ENCODE results near the gene RSU1. TPM values are rescaled to one million over a fixed set of nuclear protein-coding genes. Genes with fewer than 3 reads are reported as not detected.

The RSU1 gene
- total RNA-seq, 2 experiments from 2014 or later: 69.5 to 72.7 TPM

- DNase-seq: no peak
- no peak for ATAC-seq (ENCODE audit: low read depth)
- Mint-ChIP-seq H3K4me3 (no peak overlapping the region), H3K4me1 (no peaks in the 10 kb centered on the region), H3K27ac (no peak overlapping the region), H3K27me3 (no peaks in the 10 kb centered on the region), H3K36me3 (peaks cover 73% of the 10 kb centered on the region), H3K9me3 (peaks cover 4% of the 10 kb centered on the region)
- POLR2A ChIA-PET: no interaction called here
Observed at GRCh38 chr10:16737420-16737819, 79.8 kb downstream of the RSU1 start.

- Mint-ChIP-seq H3K27ac (no peak overlapping the region), H3K36me3 (peaks cover 68% of the 10 kb centered on the region), H3K9me3 (peaks cover 4% of the 10 kb centered on the region), H3K27me3 (no peaks in the 10 kb centered on the region), H3K4me3 (no peak overlapping the region), H3K4me1 (peaks cover 3% of the 10 kb centered on the region)
- POLR2A ChIA-PET: no interaction called here
- ATAC-seq (ENCODE audit: low read depth) (no peak), DNase-seq (no peak)
Observed at GRCh38 chr10:16735671-16736070, 81.6 kb downstream of the RSU1 start.

DNA sequence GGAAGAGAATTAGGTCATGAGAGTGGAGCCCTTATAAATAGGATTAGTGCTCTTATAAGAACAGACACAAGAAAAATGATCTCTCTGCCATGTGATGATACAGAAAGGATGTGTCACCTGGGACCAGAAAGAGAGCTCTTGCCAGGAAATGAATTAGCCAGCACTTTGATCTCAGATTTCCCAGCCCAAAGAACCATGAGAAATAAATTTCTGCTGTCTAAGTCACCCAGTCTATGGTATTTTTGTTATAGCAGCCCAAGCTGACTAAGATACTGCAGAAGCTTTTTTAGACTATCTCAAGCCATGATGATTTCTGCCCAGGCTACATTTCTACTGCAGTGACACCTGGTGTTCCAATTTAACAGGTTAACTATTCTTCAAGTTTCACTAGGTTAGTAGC, 84.8 kb downstream of the RSU1 start:
- ATAC-seq (ENCODE audit: low read depth) (no peak), DNase-seq (no peak)
- Mint-ChIP-seq H3K9me3 (peaks cover 17% of the 10 kb centered on the region), H3K4me3 (no peak overlapping the region), H3K4me1 (peaks cover 16% of the 10 kb centered on the region), H3K27me3 (no peaks in the 10 kb centered on the region), H3K27ac (no peak overlapping the region), H3K36me3 (peaks cover 71% of the 10 kb centered on the region)
- POLR2A ChIA-PET: no interaction called here

GRCh38 chr10:16728266-16728665, 89.0 kb downstream of the RSU1 start:
- ATAC-seq (ENCODE audit: low read depth): no peak
- POLR2A ChIA-PET: no interaction called here
- Mint-ChIP-seq H3K4me1 (peaks cover 21% of the 10 kb centered on the region), H3K27me3 (no peaks in the 10 kb centered on the region), H3K9me3 (peaks cover 13% of the 10 kb centered on the region), H3K4me3 (no peak overlapping the region), H3K27ac (no peak overlapping the region), H3K36me3 (peaks cover 50% of the 10 kb centered on the region)
- DNase-seq: no peak

DNA sequence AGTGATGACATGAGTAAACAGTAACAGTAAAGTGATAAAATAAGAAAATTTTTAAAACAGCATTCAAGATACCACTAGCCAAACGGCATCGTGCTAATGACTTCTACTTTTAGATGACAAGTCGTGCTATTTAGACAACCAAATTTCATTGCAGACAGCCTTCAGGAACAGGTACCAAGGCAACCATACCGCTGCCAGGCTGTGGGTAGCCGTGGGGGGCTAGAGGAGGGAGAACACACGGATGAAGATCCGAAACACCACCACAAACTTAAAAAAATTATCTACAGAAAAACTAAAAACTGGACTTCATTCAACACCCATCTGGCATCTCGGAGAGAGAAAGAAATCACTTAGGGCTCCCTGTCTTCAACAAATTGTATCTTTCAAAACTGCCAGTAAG, 89.6 kb downstream of the RSU1 start:
- no peak for ATAC-seq (ENCODE audit: low read depth)
- Mint-ChIP-seq H3K27me3 (no peaks in the 10 kb centered on the region), H3K9me3 (peaks cover 13% of the 10 kb centered on the region), H3K4me3 (no peak overlapping the region), H3K4me1 (peaks cover 21% of the 10 kb centered on the region), H3K36me3 (peaks cover 50% of the 10 kb centered on the region), H3K27ac (no peak overlapping the region)
- no peak for DNase-seq
- POLR2A ChIA-PET: no interaction called here

DNA sequence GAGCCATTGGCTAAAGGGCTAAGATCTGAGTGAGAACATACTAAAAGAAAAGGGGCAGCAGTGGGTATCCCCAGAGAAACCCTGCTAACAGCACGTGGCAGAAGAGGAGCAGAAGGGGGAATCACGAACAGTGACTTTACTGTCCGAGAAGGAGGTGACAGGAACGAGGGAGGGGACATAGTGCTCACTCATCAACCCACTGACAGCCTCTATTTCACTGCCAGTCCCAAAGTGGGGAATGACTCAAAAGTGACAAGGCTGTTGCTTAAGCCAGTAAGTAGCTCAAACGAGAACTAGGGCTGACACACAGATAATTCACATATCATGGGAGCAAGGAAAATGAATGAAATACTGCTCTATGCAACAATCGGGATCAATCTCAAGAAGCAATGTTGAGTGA, 92.7 kb downstream of the RSU1 start:
- ATAC-seq (ENCODE audit: low read depth): no peak
- peaks cover 43% of the 10 kb centered on the region for H3K36me3 Mint-ChIP-seq
- POLR2A ChIA-PET: no interaction called here

GRCh38 chr10:16720812-16721211, 96.4 kb downstream of the RSU1 start:
- peaks cover 11% of the 10 kb centered on the region for H3K9me3 Mint-ChIP-seq
- DNase-seq: no peak
- POLR2A ChIA-PET: no interaction called here
- peaks cover 29% of the 10 kb centered on the region for H3K36me3 Mint-ChIP-seq
- no peaks in the 10 kb centered on the region for H3K27me3 Mint-ChIP-seq
- H3K4me3 Mint-ChIP-seq: no peak overlapping the region
- peaks cover 3% of the 10 kb centered on the region for H3K4me1 Mint-ChIP-seq
- H3K27ac Mint-ChIP-seq: no peak overlapping the region
- no peak for ATAC-seq (ENCODE audit: low read depth)

More for the DNA sequence above, 92.7 kb downstream of the RSU1 start:
- peaks cover 13% of the 10 kb centered on the region for H3K9me3 Mint-ChIP-seq
- DNase-seq: no peak
- no peak overlapping the region for H3K27ac Mint-ChIP-seq
- no peaks in the 10 kb centered on the region for H3K27me3 Mint-ChIP-seq
- peaks cover 19% of the 10 kb centered on the region for H3K4me1 Mint-ChIP-seq
- H3K4me3 Mint-ChIP-seq: no peak overlapping the region

- Mint-ChIP-seq H3K9me3 (peaks cover 29% of the 10 kb centered on the region), H3K4me1 (peaks cover 3% of the 10 kb centered on the region), H3K36me3 (peaks cover 49% of the 10 kb centered on the region), H3K27ac (no peak overlapping the region), H3K27me3 (no peaks in the 10 kb centered on the region), H3K4me3 (no peak overlapping the region)
- no peak for DNase-seq
- ATAC-seq (ENCODE audit: low read depth): no peak
- POLR2A ChIA-PET: no interaction called here
Observed at GRCh38 chr10:16717622-16718395, 99.4 kb downstream of the RSU1 start.

- POLR2A ChIA-PET: no interaction called here
- Mint-ChIP-seq H3K36me3 (peaks cover 48% of the 10 kb centered on the region), H3K27me3 (no peaks in the 10 kb centered on the region), H3K4me3 (no peak overlapping the region), H3K4me1 (no peaks in the 10 kb centered on the region), H3K9me3 (peaks cover 29% of the 10 kb centered on the region), H3K27ac (no peak overlapping the region)
- ATAC-seq (ENCODE audit: low read depth) (no peak), DNase-seq (no peak)
Observed at GRCh38 chr10:16716051-16716450, 101.2 kb downstream of the RSU1 start.

DNA sequence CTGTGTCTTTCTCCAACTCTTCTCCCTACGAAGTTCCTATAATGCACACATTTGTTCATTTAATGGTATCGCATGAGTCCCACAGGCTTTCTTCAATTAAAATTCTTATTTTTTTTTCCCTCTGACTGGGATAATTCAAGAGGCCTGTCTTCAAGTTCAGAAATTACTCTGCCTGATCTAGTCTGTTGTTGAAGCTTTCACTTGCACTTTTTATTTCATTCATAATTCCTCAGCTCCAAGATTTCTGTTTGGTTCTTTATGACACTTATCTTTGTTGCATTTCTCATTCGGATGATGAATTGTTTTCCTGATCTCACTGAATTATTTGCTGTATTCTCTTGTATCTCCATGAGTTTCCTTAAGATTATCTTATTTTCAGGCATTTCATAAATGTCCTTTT, 103.9 kb downstream of the RSU1 start:
- no peak for ATAC-seq (ENCODE audit: low read depth)
- H3K27ac Mint-ChIP-seq: no peak overlapping the region
- H3K36me3 Mint-ChIP-seq: peaks cover 36% of the 10 kb centered on the region
- POLR2A ChIA-PET: no interaction called here
- DNase-seq: no peak
- peaks cover 25% of the 10 kb centered on the region for H3K9me3 Mint-ChIP-seq
- no peaks in the 10 kb centered on the region for H3K4me1 Mint-ChIP-seq
- no peak overlapping the region for H3K4me3 Mint-ChIP-seq
- H3K27me3 Mint-ChIP-seq: no peaks in the 10 kb centered on the region

GRCh38 chr10:16712883-16713282, 104.3 kb downstream of the RSU1 start:
- Mint-ChIP-seq H3K4me1 (no peaks in the 10 kb centered on the region), H3K27ac (no peak overlapping the region), H3K27me3 (no peaks in the 10 kb centered on the region), H3K36me3 (peaks cover 36% of the 10 kb centered on the region), H3K9me3 (peaks cover 25% of the 10 kb centered on the region), H3K4me3 (no peak overlapping the region)
- POLR2A ChIA-PET: no interaction called here
- DNase-seq (no peak), ATAC-seq (ENCODE audit: low read depth) (no peak)

DNA sequence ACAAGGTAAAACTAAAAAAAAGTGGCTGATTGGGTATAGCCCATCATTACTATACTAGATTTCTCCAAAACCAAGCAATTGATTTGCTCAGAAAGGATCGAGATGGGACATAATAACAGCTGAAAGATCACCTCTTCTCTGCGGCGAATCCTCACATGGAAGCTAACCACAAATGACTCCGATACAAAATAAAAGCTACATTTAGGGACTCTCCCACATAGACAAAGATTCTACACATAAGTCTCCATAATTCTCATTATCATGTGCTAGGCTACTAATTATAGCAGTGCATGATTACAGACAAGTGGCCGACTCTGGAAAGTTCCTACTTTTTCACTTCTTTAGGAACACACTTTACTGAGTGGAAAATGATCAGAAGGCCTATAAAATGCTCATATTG, 116.9 kb downstream of the RSU1 start:
- Mint-ChIP-seq H3K27ac (no peak overlapping the region), H3K27me3 (no peaks in the 10 kb centered on the region), H3K4me3 (no peak overlapping the region), H3K4me1 (no peaks in the 10 kb centered on the region), H3K9me3 (no peaks in the 10 kb centered on the region), H3K36me3 (peaks cover 5% of the 10 kb centered on the region)
- ATAC-seq (ENCODE audit: low read depth) (no peak), DNase-seq (no peak)
- POLR2A ChIA-PET: no interaction called here

- POLR2A ChIA-PET: no interaction called here
- Mint-ChIP-seq H3K27me3 (no peaks in the 10 kb centered on the region), H3K36me3 (peaks cover 2% of the 10 kb centered on the region), H3K9me3 (no peaks in the 10 kb centered on the region), H3K27ac (no peak overlapping the region), H3K4me1 (no peaks in the 10 kb centered on the region), H3K4me3 (no peak overlapping the region)
- no peak for DNase-seq
- ATAC-seq (ENCODE audit: low read depth): no peak
Observed at GRCh38 chr10:16699435-16700057, 117.7 kb downstream of the RSU1 start.

GRCh38 chr10:16698461-16698860, 118.8 kb downstream of the RSU1 start:
- no peaks in the 10 kb centered on the region for H3K4me1 Mint-ChIP-seq
- H3K4me3 Mint-ChIP-seq: no peak overlapping the region
- no peak overlapping the region for H3K27ac Mint-ChIP-seq
- DNase-seq: no peak
- no peaks in the 10 kb centered on the region for H3K27me3 Mint-ChIP-seq
- no peak for ATAC-seq (ENCODE audit: low read depth)
- H3K36me3 Mint-ChIP-seq: peaks cover 5% of the 10 kb centered on the region
- POLR2A ChIA-PET: no interaction called here
- H3K9me3 Mint-ChIP-seq: no peaks in the 10 kb centered on the region
